Central memory CD8-positive, alpha-beta T cell (primary cell): ENCODE data around the gene MTFR1L.

Experiments used
- ATAC-seq: fragments of 150-1000 bp; cut with Tn5 transposase; replicated peaks from 2 replicates; pipeline ENCODE4 v1.10.0; 2022; ENCODE audit warnings: mild to moderate bottlenecking, moderate FRiP score, moderate number of reproducible peaks; ENCODE audit not compliant: poor library complexity, severe bottlenecking; ENCODE audit errors: extremely low read depth
- DNase-seq, 2 donors: peaks; one replicate each; pipeline ENCODE4 v3.0.0; 2021; ENCODE audit warnings: low spot score in 2 of 2
- H3K27ac Mint-ChIP-seq: one replicate; pipeline ENCODE4 v1.8.0; 2022; ENCODE audit warnings: low read depth, mild to moderate bottlenecking, moderate library complexity, mixed read lengths
- H3K27me3 Mint-ChIP-seq: one replicate; pipeline ENCODE4 v1.8.0; 2022; ENCODE audit warnings: mixed read lengths
- H3K36me3 Mint-ChIP-seq: one replicate; pipeline ENCODE4 v1.8.0; 2022; ENCODE audit warnings: mild to moderate bottlenecking, moderate library complexity, mixed read lengths; ENCODE audit not compliant: insufficient read depth
- H3K4me1 Mint-ChIP-seq: one replicate; pipeline ENCODE4 v1.8.0; 2022; ENCODE audit warnings: mixed read lengths
- H3K4me3 Mint-ChIP-seq: one replicate; pipeline ENCODE4 v1.8.0; 2022; ENCODE audit warnings: mild to moderate bottlenecking, moderate library complexity, mixed read lengths
- H3K9me3 Mint-ChIP-seq: one replicate; pipeline ENCODE4 v1.8.0; 2022; ENCODE audit warnings: mixed read lengths

MTFR1L gene

DNA sequence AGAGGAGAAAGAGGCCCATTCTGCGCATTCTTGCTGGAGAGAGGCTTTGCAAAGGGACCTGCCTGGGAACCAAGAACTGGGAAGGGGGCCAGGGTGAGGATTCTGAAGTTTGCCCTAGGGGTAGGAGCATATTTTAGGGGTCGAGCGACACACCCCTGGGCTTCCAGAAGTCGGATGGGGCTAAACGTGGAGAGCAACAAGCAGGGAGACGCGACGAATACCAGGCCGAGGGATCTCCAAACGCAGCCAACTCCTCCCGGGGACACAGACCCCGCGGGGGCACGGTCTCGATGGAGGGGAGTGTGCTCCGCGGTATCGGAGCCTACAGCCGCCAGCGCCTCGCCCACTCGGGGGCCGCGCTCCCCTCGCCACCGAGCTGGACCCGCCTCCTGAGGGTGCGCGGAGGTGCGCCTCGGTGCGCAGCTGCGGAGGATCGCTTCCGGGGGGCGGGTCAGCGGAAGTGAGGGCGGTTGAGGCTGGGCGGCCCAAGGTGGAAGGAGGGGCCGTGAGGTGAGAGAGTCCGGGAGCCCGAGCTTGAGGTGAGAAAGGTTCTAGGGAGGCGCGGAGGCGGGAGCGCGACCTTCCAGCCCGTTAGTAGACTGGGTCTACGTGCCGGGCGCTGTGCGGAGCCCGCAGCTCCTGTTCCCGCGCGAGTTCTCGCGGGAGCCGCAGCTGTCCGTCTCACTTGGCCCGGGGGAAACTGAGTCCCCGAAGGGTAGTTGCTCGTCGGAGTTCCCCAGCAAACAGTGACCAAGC is at the start of gene MTFR1L:
MTFR1L (plus strand) TSS at position 464 of the 756 bp plus-strand sequence. CDS start 3,151 bp downstream, outside the sequence.
- peak within 1 kb of the TSS; percentile 87 for H3K4me3 Mint-ChIP-seq
- no peaks in the 10 kb centered on the region for H3K9me3 Mint-ChIP-seq
- H3K27me3 Mint-ChIP-seq, result no peaks in the 10 kb centered on the region
- peak within 1 kb of the TSS; percentile 96 for H3K27ac Mint-ChIP-seq
- H3K36me3 Mint-ChIP-seq, result peaks cover 25% of the 10 kb centered on the region
- ATAC-seq (peak; percentile 82), DNase-seq (peak; percentile 85 to 87)
- peaks cover 33% of the 10 kb centered on the region for H3K4me1 Mint-ChIP-seq

DNA sequence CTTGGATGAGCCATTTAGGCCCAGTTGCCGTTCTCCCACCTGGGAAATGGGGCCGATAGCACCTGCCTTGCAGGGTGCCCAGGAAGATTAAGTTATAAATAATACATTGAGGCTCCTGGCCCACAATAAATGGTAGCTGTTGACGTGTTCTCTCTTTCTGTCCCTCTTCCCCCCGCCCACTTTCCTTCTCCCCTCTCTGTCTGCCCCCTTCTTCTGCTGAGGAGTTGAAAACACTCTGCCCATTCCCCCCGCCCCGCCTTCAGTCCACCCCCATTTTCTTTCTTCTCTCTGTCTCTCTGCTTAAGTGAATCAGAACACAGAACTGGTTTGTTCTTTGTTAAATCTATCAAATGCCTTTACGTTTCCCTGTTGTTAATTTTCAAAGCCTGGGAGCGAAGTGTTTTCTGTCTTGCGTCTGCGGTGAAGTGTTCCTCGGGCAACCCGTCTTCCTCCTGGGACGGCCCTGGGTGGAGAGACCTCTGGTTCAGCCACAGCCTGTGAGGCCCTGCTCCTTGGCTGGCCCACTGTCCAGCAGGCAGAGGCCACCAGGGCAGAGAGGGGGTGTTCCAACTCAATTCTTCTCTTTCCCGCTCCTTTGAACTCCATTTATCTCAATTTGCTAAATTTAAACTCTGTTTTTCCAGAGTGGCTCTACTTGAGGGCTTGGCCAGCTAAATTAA is 49.1 kb upstream of the MTFR1L start:
- Mint-ChIP-seq H3K4me1 (peaks cover 42% of the 10 kb centered on the region), H3K4me3 (peak overlapping the region; percentile 21), H3K27ac (no peak overlapping the region), H3K27me3 (no peaks in the 10 kb centered on the region), H3K9me3 (no peaks in the 10 kb centered on the region), H3K36me3 (peaks cover 3% of the 10 kb centered on the region)
- ATAC-seq (no peak), DNase-seq (no peak)

GRCh38 chr1:25771221-25772114 is 48.3 kb upstream of the MTFR1L start:
- Mint-ChIP-seq H3K36me3 (peaks cover 3% of the 10 kb centered on the region), H3K27me3 (no peaks in the 10 kb centered on the region), H3K9me3 (no peaks in the 10 kb centered on the region), H3K27ac (no peak overlapping the region), H3K4me1 (peaks cover 44% of the 10 kb centered on the region), H3K4me3 (no peak overlapping the region)
- DNase-seq (no peak), ATAC-seq (no peak)

DNA sequence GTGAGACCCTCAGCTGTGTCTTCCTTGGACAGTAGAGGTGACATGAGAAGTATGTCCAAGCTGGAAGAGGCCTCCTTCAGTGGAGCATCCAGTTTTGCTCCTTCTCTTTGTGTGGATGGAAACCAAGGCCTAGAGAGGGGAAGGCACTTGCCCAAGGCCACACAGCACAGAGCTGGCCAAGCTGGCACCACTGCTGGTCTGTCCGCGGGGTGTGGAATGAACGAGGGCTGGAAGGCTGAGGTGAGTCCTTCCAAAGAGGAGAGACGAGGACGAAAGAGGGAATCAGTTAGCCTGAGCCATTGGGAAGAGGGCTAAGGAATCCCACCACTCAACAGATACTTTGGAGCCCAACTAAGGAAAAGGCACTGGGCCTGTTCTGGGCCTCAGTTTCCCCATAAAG is 47.6 kb upstream of the MTFR1L start:
- H3K9me3 Mint-ChIP-seq, result no peaks in the 10 kb centered on the region
- no peak for ATAC-seq
- DNase-seq, result no peak
- no peak overlapping the region for H3K27ac Mint-ChIP-seq
- H3K27me3 Mint-ChIP-seq, result no peaks in the 10 kb centered on the region
- H3K4me1 Mint-ChIP-seq, result peaks cover 44% of the 10 kb centered on the region
- H3K36me3 Mint-ChIP-seq, result peaks cover 3% of the 10 kb centered on the region
- no peak overlapping the region for H3K4me3 Mint-ChIP-seq

DNA sequence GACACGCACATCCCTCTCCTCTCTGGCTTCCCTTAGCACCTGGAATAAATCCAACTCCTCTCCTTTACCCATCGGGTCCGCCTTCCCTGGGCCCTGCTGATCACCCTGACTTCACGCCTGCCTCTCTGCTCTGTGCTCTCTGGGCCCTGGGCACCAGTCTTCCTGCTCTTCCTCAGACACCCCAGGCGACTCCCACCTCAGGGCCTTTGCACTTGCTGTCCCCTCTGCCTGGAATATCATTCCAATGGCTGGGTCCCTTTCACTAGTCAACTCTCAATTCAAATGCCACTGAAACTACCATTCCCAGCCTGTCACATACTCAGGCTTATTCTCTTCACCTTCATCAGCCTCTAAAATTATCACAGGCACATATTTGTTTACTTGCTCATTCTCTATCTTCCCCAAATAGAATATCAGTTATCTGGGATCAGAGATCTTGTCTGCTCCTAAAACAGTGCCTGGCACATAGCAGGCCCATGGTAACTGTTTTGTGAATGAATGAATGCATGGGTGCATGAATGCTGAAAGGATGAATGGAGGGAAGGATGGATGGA is 47.0 kb upstream of the MTFR1L start:
- DNase-seq, result no peak
- Mint-ChIP-seq H3K27ac (peak overlapping the region; percentile 87), H3K9me3 (no peaks in the 10 kb centered on the region), H3K36me3 (peaks cover 3% of the 10 kb centered on the region), H3K27me3 (no peaks in the 10 kb centered on the region), H3K4me3 (no peak overlapping the region), H3K4me1 (peaks cover 44% of the 10 kb centered on the region)
- no peak for ATAC-seq

DNA sequence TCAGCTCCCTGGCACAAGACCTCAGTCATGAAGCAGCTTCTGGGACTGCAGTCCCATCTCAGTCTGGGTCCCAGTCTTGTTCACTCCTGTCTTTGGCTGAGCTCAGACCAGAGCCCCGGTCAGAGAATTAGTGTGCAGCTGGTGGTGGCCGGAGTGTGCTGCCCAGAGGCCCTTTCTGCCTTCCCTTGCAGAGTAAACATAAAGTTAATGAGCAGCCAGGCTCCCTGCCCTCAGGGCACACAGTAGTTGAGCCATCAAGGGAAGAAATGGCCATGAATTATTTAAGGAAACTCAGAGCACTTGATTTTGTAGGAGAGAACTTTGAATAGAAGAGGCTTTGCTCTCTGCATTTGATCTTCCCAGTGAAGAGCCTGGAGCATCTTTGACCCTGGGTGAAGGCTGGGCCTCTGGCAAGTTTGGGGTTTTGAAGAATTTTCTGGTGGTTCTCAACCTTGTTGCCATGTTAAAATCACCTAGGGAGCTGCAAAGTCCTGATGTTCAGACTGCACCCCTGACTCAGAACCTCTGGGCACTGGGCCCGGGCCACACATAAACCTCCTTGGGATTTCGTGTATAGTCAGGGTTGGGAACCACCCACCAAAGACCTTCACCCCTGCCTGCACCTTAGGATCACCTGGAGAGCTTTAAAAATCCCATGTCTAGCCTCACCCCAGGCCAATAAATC is 46.2 kb upstream of the MTFR1L start:
- DNase-seq (no peak), ATAC-seq (no peak)
- Mint-ChIP-seq H3K9me3 (no peaks in the 10 kb centered on the region), H3K4me1 (peaks cover 44% of the 10 kb centered on the region), H3K27ac (peak overlapping the region; percentile 91), H3K4me3 (peak overlapping the region; percentile 74), H3K27me3 (no peaks in the 10 kb centered on the region), H3K36me3 (peaks cover 3% of the 10 kb centered on the region)

DNA sequence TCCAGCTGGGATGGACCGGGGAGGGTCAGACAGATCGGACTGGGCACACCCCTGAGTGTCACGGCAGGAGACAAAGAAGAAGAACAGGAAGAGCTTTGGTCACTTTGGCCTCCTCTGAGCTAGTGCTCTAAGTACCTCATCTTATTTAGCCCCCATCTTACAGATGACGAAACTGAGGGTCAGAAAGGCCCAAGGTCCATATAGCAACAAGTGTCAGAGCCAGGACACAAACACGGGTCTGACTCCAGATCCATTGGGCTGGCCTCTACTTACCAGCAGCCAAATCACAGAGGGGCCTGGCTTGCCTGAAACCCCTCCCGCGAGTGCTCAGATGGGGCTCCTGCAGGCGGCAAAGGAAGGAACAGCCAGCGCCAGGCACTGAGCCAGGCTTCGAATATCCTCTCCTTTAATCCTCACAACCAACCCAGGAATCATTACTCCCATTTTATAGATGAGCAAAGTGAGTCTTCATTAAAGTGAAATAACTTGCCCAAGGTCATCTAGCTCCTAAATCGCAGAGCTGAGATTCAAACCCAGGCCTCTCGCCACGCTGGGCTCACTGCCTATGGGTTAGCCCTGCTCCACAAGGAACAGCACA is 45.4 kb upstream of the MTFR1L start:
- Mint-ChIP-seq H3K4me1 (peaks cover 44% of the 10 kb centered on the region), H3K27ac (peak overlapping the region; percentile 91), H3K36me3 (peaks cover 3% of the 10 kb centered on the region), H3K4me3 (peak overlapping the region; percentile 74), H3K27me3 (no peaks in the 10 kb centered on the region), H3K9me3 (no peaks in the 10 kb centered on the region)
- no peak for ATAC-seq
- DNase-seq, result no peak

- peaks cover 3% of the 10 kb centered on the region for H3K36me3 Mint-ChIP-seq
- H3K4me3 Mint-ChIP-seq, result peak overlapping the region; percentile 74
- peak overlapping the region; percentile 91 for H3K27ac Mint-ChIP-seq
- DNase-seq (peak; percentile 56 to 85), ATAC-seq (peak; percentile 94)
- H3K27me3 Mint-ChIP-seq, result no peaks in the 10 kb centered on the region
- H3K4me1 Mint-ChIP-seq, result peaks cover 42% of the 10 kb centered on the region
- H3K9me3 Mint-ChIP-seq, result no peaks in the 10 kb centered on the region
Measured at GRCh38 chr1:25774921-25775771, 44.6 kb upstream of the MTFR1L start.

- Mint-ChIP-seq H3K27me3 (no peaks in the 10 kb centered on the region), H3K36me3 (no peaks in the 10 kb centered on the region), H3K27ac (no peak overlapping the region), H3K4me3 (no peak overlapping the region), H3K9me3 (no peaks in the 10 kb centered on the region), H3K4me1 (peaks cover 15% of the 10 kb centered on the region)
- DNase-seq, result no peak
- ATAC-seq, result no peak
Measured at GRCh38 chr1:25779388-25779787, 40.4 kb upstream of the MTFR1L start.

DNA sequence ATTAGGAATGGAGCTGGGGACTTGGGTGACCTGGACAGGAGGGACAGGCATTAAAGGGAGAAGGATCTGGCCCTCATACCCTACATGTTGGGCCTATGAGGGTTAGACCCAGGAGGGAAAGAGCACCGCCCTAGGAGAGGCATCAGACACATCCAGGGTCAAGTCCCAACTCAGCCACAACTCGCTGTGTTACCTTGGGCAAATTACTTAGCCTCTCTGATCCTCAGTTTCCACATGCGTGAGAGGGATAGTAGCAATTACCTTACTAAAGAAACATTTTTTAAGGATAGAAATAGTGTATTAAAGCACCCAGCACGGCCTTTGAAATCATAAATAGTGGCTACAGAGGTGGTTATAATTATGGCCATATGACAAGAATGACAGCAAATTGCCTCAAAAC is 39.9 kb upstream of the MTFR1L start:
- DNase-seq (no peak), ATAC-seq (no peak)
- Mint-ChIP-seq H3K9me3 (no peaks in the 10 kb centered on the region), H3K36me3 (peaks cover 2% of the 10 kb centered on the region), H3K4me3 (no peak overlapping the region), H3K27ac (no peak overlapping the region), H3K27me3 (no peaks in the 10 kb centered on the region), H3K4me1 (peaks cover 10% of the 10 kb centered on the region)
